ENCODE measurements around the gene CYB5D1.
A peak's percentile ranks its signal among the peaks of the same experiment; 100 is the strongest.

The CYB5D1 gene

GRCh38 chr17:7834542-7834956 is 23.3 kb upstream of the CYB5D1 start:
- DNase-seq, result peak; percentile 25

- DNase-seq, result peak; percentile 84
Observed at GRCh38 chr17:7834957-7835813, 22.6 kb upstream of the CYB5D1 start.

GRCh38 chr17:7835814-7836595 is 21.8 kb upstream of the CYB5D1 start:
- DNase-seq, result peak; percentile 33

- DNase-seq, result peak; percentile 95
Observed at GRCh38 chr17:7836596-7837407, 21.0 kb upstream of the CYB5D1 start.

GRCh38 chr17:7837408-7838088 is 20.3 kb upstream of the CYB5D1 start:
- DNase-seq, result no peak

GRCh38 chr17:7838090-7839075 is 19.4 kb upstream of the CYB5D1 start:
- DNase-seq, result peak; percentile 34

GRCh38 chr17:7839190-7839875 is 18.5 kb upstream of the CYB5D1 start:
- DNase-seq, result no peak

GRCh38 chr17:7839876-7840261 is 17.9 kb upstream of the CYB5D1 start:
- DNase-seq, result no peak

GRCh38 chr17:7840441-7840840 is 17.4 kb upstream of the CYB5D1 start:
- no peak for DNase-seq

GRCh38 chr17:7840875-7841274 is 16.9 kb upstream of the CYB5D1 start:
- no peak for DNase-seq

GRCh38 chr17:7841396-7841914 is 16.3 kb upstream of the CYB5D1 start:
- no peak for DNase-seq

GRCh38 chr17:7841915-7842379 is 15.9 kb upstream of the CYB5D1 start:
- DNase-seq, result peak; percentile 59

- DNase-seq, result peak; percentile 16
Observed at GRCh38 chr17:7842380-7843256, 15.2 kb upstream of the CYB5D1 start.

GRCh38 chr17:7843257-7843535 is 14.6 kb upstream of the CYB5D1 start:
- no peak for DNase-seq

- DNase-seq, result peak; percentile 64
Observed at GRCh38 chr17:7843536-7844291, 14.1 kb upstream of the CYB5D1 start.

- peak; percentile 65 for DNase-seq
Observed at GRCh38 chr17:7844292-7845154, 13.3 kb upstream of the CYB5D1 start.

GRCh38 chr17:7845359-7846062 is 12.3 kb upstream of the CYB5D1 start:
- no peak for DNase-seq

Measured in NCI-H2029 (cell line).